DMS 273 (cell line): ENCODE measurements around the gene SH3YL1.
A peak's percentile ranks its signal among the peaks of the same experiment; 100 is the strongest.

Source experiments
- DNase-seq: peaks from one replicate; lab custom pipeline; 2025; ENCODE audit not compliant: unreplicated experiment; lab: John Stamatoyannopoulos, UW

The SH3YL1 gene

DNA sequence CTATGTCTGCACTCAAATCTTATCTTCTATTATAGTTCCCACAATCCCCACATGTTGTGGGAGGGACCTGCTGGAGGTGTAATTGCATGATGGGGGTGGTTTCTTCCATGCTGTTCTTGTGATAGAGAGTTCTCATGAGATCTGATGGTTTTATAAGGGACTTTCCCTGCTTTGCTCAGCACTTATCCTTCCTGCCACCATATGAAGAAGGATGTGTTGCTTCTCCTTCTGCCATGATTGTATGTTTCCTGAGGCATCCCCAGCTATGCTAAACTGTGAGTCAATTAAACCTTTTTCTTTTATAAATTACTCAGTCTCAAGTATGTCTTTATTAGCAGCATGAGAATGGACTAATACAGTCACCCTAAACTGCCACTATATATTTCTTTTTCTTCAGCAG lies 79.1 kb downstream of the SH3YL1 start:
- DNase-seq: no peak

DNA sequence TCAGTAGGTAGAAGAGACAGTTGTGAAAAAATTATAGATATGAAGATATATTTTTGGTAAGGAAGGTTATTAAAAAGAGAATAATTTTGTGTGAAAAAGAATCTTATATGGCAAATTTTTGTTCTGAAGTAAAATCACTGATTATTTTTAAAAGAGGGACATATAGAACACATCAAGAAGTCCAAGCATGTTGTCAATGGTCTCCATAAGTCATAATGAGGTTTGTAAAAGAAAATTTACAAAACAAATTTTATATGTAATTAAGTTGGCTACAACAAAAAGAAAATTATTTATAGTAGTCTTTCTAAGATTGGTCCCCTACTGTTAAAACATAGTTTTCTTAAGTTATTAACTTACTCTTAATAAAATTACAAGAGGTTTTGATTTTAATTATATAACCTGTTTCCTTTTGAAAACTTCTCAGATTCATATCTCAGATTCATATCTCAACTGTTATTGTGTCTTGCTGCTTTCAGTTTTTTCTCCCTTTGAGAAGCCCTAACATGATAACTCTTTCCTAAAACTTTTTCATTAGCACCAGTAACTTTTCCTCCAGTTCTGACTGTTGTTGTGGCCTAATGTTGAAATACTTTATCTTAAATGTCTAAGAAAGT lies 81.2 kb downstream of the SH3YL1 start:
- DNase-seq: peak; percentile 33

DNA sequence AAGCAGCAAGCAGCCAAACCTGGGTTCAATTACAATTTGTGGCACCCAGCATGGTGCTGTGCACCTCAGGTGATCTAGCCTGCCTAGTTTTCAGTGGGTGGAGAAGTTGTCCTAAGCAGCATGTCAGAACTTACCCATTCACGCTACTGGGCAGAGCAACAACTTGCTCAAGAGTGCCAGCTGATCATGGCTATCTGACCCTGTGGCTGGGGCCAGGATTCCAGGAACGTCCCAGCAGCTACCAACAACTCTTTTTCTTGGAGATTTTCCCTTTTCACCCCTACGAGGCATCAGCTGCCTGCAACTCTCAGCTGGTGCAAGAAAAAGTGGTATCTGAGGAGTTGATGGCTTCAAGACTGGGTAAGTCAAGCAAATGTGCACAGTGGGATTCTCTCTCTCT lies 83.5 kb downstream of the SH3YL1 start:
- no peak for DNase-seq

DNA sequence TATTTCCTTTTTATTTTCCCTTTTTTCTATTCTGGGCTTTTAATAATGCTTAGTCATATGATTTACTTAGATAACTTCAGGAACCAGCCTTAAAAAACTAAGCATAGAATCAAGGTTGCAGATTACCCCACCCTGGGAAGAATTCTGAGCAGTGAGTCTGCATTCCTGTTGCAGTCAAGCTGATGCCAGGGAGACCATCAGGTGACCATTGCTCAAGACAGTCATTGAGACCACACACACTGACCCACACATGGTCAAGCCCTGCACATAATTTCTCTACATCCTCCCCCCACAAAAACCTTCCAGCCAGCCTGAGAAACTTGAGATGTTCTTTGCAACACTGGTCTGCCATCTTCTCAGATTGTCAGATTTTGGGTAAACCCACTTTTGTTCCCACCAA lies 83.9 kb downstream of the SH3YL1 start:
- DNase-seq: no peak

DNA sequence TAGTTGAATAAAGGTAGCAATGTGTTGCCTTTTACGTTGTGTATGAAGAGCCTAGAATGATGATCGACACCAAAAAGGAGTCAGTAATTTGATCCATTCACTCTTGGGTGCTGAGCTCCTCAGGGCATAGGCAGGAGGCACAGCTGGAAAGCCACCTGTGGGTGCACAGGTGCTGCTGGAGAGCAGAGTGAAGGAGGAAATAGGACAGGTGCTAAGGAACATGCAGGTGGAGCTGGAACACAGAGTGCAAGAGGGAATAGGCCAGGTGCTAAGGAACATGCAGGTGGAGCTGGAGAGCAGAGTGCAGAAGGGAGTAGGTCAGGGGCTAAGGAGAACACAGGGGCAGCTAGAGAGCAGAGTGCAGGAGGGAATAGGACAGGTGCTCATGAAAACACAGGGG lies 86.1 kb downstream of the SH3YL1 start:
- no peak for DNase-seq

- no peak for DNase-seq
Measured at GRCh38 chr2:176917-177316, 86.9 kb downstream of the SH3YL1 start.

- DNase-seq: peak; percentile 30
Measured at GRCh38 chr2:175880-176820, 87.7 kb downstream of the SH3YL1 start.

DNA sequence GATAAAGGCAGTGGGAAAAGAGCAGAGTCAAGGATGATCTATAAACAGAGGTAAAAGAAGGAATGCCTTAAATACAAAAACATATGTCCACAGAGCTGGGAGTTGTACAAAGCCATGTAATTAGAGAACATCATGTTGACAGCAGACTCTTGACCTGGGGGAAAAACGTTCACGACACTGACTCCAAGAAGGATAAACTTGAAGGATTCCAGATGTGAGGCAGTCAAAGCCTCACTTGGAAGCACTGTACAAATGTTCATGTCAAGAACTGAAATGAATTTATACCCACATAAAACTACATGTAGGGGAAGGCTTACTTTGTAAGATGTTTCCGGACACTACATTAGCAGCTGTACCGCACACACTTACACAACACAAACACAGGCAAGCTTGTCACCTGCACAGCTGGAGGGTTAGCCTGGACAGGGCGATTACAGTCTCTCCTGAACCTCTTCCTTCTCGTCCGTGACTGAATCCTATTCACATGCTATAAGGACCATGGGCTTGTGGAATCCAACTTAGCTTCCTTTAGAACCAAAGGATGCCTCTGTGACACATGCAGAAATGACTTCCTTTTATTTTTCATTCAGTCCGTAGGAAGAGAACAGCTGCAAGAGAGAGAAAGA lies 88.6 kb downstream of the SH3YL1 start:
- DNase-seq: no peak

GRCh38 chr2:172120-172519 lies 91.7 kb downstream of the SH3YL1 start:
- peak; percentile 63 for DNase-seq

DNA sequence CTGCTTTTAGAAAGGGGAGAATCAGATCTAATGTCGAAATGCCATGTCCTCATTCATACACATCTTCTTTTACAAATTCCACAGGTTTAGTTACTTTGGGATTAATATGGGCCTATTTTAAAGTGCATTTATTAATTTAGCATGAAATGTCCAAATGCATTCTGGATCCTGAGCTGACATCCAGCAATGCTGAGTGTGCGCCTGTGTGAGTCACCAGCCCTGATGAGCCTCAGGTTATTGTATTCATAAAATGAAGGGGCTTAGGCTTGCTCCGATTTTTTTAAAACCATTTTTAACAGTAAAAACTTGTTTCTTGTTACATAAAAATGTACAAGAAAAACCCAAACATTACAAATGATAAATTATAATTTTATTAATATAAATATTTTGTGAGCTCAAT lies 94.1 kb downstream of the SH3YL1 start:
- no peak for DNase-seq
